ENCODE data around the gene PNPLA1.
A peak's percentile ranks its signal among the peaks of the same experiment; 100 is the strongest.
"Not testable (repeated sequence)": the region's sequence is repeated elsewhere in the genome, so short reads cannot be mapped to it uniquely, and the experiment has no call there.

PNPLA1 gene

GRCh38 chr6:36337814-36338213 is 68.0 kb downstream of the PNPLA1 start:
- no peak for DNase-seq

- not testable (repeated sequence) for DNase-seq
Observed at GRCh38 chr6:36338223-36338622, 68.4 kb downstream of the PNPLA1 start.

- DNase-seq = no peak
Observed at GRCh38 chr6:36339146-36339545, 69.3 kb downstream of the PNPLA1 start.

- DNase-seq = no peak
Observed at GRCh38 chr6:36340306-36340617, 70.4 kb downstream of the PNPLA1 start.

- DNase-seq = peak in 1 of 2 experiments; percentile 39
Observed at GRCh38 chr6:36340618-36341454, 71.0 kb downstream of the PNPLA1 start.

GRCh38 chr6:36343109-36343680 is 73.3 kb downstream of the PNPLA1 start:
- DNase-seq = no peak

- no peak for DNase-seq
Observed at GRCh38 chr6:36345681-36346466, 76.0 kb downstream of the PNPLA1 start.

GRCh38 chr6:36346486-36347273 is 76.8 kb downstream of the PNPLA1 start:
- no peak for DNase-seq

GRCh38 chr6:36347621-36348020 is 77.8 kb downstream of the PNPLA1 start:
- DNase-seq = no peak

- DNase-seq = no peak
Observed at GRCh38 chr6:36349240-36349639, 79.4 kb downstream of the PNPLA1 start.

GRCh38 chr6:36350082-36350481 is 80.2 kb downstream of the PNPLA1 start:
- DNase-seq = no peak

GRCh38 chr6:36350681-36351571 is 81.1 kb downstream of the PNPLA1 start:
- DNase-seq = no peak

GRCh38 chr6:36352477-36353157 is 82.8 kb downstream of the PNPLA1 start:
- DNase-seq = no peak

GRCh38 chr6:36353411-36353915 is 83.6 kb downstream of the PNPLA1 start:
- no peak for DNase-seq

- no peak for DNase-seq
Observed at GRCh38 chr6:36355819-36356218, 86.0 kb downstream of the PNPLA1 start.

- no peak for DNase-seq
Observed at GRCh38 chr6:36357872-36358225, 88.0 kb downstream of the PNPLA1 start.

Measured in SW 1271 (cell line).